Measurements from ENCODE around the gene IL4. TPM values are rescaled to one million over a fixed set of nuclear protein-coding genes. Genes with fewer than 3 reads are reported as not detected.

IL4 gene
- polyA plus RNA-seq, 6 donors from 2014 or later: not detected

DNA sequence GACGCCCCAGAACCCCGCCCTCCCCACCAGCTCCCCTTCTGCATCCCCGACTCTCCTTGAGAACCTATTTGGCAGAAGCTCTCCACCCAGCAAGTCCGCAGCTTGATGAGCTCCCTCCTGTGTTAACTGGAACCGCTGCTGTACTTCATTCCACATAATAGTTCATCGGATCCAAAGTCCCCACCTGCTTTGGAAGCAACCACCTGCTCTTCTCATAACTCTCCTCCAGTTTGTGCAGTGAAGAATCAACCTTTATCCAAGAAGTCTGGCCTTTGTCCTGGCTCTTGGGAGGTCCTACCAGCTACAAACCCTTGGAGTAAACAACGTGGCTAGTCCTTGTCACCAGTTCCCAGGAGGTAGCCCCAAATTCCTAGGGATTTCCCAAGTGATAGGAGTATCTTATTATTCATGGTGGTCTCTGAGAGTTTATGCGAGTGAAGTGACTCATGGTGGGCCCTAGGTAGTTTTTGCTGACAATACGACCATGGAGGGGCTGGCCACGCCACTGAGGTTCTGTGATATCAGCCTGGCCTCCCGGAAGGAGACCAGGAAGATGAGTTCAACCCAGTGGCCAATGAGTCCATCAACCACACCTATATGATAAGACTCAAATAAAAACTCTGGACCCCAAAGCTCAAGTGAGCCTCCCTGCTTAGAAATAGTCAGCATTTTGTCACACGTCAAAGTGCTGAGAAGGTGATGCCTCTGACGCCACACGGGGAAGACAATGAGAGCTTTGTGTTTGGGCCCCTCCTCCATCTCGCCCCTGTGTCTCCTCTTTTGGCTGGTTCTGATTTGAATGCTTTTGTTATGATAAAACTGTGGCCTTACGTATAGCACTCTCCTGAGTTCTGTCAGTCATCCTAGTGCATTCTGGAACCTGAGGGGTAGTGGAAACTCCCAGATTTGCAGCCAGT lies 3.6 kb upstream of the IL4 start:
- peak overlapping the region in 1 of 6 donors; percentile 85 for H3K27ac Mint-ChIP-seq
- H3K4me1 Mint-ChIP-seq: peaks cover 0 to 4% (median 4%) of the 10 kb centered on the region in 3 donors
- ATAC-seq (ENCODE audit: low read depth in 2 of 2) (no peak), DNase-seq (no peak)
- no peaks in the 10 kb centered on the region for H3K36me3 Mint-ChIP-seq
- H3K9me3 Mint-ChIP-seq: peaks cover 0 to 4% (median 0%) of the 10 kb centered on the region in 7 donors
- no peak overlapping the region for H3K4me3 Mint-ChIP-seq
- peaks cover 0 to 18% (median 17%) of the 10 kb centered on the region in 3 donors for H3K27me3 Mint-ChIP-seq

DNA sequence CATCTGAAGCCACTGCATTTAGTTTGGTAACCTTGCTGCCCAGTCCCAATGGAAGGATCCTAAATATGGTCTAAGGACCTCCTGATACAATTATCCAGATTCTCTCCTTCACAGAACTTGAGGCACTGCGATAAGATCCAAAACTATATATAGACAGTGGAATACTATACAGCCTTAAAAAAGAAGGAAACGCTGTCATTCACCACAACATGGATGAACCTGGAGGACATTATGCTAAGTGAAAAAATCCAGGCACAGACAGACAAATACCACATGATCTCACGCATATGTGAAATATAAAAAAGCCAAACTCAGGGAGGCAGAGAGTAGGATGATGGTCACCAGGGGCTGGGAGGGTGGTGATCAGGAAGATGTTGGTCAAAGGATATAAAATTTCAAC lies 2.8 kb upstream of the IL4 start:
- Mint-ChIP-seq H3K9me3 (peaks cover 0 to 4% (median 0%) of the 10 kb centered on the region in 7 donors), H3K27ac (peak overlapping the region in 1 of 6 donors; percentile 64), H3K4me1 (peaks cover 0 to 8% (median 5%) of the 10 kb centered on the region in 3 donors), H3K27me3 (peaks cover 0 to 18% (median 17%) of the 10 kb centered on the region in 3 donors), H3K36me3 (no peaks in the 10 kb centered on the region), H3K4me3 (no peak overlapping the region)
- ATAC-seq (ENCODE audit: low read depth in 2 of 2): no peak
- no peak for DNase-seq

DNA sequence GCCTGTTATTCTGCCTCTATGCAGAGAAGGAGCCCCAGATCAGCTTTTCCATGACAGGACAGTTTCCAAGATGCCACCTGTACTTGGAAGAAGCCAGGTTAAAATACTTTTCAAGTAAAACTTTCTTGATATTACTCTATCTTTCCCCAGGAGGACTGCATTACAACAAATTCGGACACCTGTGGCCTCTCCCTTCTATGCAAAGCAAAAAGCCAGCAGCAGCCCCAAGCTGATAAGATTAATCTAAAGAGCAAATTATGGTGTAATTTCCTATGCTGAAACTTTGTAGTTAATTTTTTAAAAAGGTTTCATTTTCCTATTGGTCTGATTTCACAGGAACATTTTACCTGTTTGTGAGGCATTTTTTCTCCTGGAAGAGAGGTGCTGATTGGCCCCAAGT lies 301 bp upstream of the IL4 start:
- Mint-ChIP-seq H3K27ac (peak overlapping the region in 1 of 6 donors; percentile 43), H3K4me3 (no peak overlapping the region), H3K4me1 (peaks cover 0 to 8% (median 5%) of the 10 kb centered on the region in 3 donors), H3K36me3 (no peaks in the 10 kb centered on the region), H3K9me3 (peaks cover 0 to 4% (median 0%) of the 10 kb centered on the region in 7 donors), H3K27me3 (peaks cover 0 to 18% (median 9%) of the 10 kb centered on the region in 3 donors)
- no peak for ATAC-seq (ENCODE audit: low read depth in 2 of 2)
- no peak for DNase-seq

DNA sequence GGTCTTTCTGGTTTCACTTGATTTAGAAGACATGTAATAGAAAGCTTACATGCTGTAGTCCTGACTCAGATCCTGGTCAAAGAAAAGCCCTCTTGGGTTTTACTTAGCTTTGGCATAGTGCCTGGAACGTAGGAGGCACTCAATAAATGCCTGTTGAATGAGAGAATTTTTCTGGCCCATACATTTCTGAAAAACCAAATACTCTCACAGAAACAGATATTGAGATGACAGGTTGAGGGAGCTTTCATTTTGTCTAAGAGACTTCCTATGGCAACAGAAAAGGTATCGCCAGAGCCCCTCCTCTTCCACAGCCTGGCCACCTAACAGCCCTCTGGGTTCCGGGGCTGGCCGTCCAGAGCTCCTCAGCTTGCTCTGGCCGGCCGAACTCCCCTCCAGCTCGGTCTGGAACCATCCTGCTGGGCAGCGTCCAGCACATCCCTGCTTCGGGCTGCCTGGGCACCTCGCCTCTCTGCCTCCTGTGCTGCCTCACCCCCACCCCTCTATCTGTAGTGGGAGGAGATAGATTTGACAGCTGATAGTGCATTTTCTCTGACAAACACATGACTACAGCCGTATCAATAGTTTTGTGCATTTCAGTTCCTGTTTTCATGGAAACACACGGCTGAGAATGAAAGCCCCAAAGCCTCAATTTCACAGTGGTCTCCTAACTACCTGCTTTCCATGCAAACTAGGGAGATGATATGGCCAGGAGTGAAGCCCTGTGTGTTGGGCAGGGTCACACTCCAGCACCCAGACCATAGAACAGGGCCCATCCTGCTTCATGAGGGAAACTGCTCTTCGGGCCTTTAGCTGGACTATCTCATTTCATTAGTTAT lies 1.1 kb downstream of the IL4 start:
- no peak for DNase-seq
- Mint-ChIP-seq H3K36me3 (no peaks in the 10 kb centered on the region), H3K27ac (peak overlapping the region in 1 of 6 donors; percentile 58), H3K9me3 (peaks cover 0 to 4% (median 0%) of the 10 kb centered on the region in 7 donors), H3K4me3 (no peak overlapping the region), H3K27me3 (peaks cover 0 to 15% (median 5%) of the 10 kb centered on the region in 3 donors), H3K4me1 (peaks cover 0 to 8% (median 7%) of the 10 kb centered on the region in 3 donors)
- ATAC-seq (ENCODE audit: low read depth in 2 of 2): peak in 1 of 2 donors; percentile 18

DNA sequence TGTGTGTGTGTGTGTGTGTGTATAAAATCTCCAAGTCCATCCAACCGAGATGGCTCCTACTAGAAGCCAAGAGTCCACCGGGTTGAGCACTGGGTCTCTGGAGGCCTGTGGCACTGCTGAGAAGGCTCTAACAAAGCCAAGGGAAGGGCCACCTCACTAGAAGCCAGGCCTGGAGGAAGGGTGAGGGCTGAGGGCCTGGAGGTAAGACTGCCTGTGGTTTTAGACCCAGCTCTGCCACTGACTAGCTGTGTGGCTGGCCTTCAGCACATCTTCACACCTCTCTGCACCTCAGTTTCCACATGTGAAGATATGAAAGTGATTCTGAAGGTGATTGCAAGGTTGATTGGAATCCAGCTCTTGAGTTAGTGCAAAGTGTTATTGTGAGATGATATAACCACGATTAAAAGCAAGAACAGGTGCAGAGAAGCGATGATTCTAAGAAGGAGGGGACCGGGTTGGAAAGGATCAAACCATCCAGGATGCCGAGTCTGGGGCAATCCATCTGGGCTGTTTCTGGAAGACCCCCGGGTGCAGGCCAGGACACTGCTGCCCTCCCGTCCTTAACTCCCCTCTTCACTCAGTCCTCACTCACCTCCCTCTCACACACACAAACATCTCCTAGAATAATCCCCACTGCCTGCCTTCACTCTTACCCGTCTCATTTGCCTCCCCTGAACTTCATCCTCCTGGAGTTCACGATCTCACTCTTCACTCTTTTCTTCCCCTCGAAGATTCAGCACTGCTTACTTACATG lies 2.3 kb downstream of the IL4 start:
- Mint-ChIP-seq H3K4me3 (no peak overlapping the region), H3K27ac (peak overlapping the region in 1 of 6 donors; percentile 67), H3K9me3 (peaks cover 0 to 4% (median 0%) of the 10 kb centered on the region in 7 donors), H3K27me3 (peaks cover 0 to 5% (median 0%) of the 10 kb centered on the region in 3 donors), H3K36me3 (no peaks in the 10 kb centered on the region), H3K4me1 (peaks cover 12 to 19% (median 18%) of the 10 kb centered on the region in 3 donors)
- DNase-seq (no peak), ATAC-seq (ENCODE audit: low read depth in 2 of 2) (no peak)

DNA sequence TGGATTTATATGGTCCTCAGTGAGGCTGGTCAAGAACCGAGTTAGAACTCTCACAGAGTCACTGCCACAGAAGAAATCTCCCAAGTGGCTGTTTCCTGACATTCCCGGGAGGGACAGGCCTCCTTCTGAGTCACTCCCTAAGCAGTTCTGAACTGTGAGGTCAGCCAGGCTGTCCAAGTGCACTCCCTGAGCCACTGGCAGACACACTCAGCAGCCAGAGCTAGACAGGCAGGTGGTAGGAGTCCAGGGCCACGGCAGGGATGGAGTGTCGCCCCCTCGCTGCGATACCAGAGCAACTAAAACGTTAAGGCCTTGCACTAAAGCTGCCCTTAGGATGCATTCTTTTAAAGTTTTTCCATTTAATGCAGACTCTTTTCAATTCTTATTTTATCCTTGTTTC lies 3.4 kb downstream of the IL4 start:
- no peak for DNase-seq
- Mint-ChIP-seq H3K27me3 (peaks cover 0 to 5% (median 0%) of the 10 kb centered on the region in 3 donors), H3K36me3 (no peaks in the 10 kb centered on the region), H3K9me3 (peaks cover 0 to 4% (median 0%) of the 10 kb centered on the region in 7 donors), H3K4me1 (peaks cover 22 to 30% (median 29%) of the 10 kb centered on the region in 3 donors), H3K4me3 (no peak overlapping the region), H3K27ac (no peak overlapping the region)
- ATAC-seq (ENCODE audit: low read depth in 2 of 2): no peak

DNA sequence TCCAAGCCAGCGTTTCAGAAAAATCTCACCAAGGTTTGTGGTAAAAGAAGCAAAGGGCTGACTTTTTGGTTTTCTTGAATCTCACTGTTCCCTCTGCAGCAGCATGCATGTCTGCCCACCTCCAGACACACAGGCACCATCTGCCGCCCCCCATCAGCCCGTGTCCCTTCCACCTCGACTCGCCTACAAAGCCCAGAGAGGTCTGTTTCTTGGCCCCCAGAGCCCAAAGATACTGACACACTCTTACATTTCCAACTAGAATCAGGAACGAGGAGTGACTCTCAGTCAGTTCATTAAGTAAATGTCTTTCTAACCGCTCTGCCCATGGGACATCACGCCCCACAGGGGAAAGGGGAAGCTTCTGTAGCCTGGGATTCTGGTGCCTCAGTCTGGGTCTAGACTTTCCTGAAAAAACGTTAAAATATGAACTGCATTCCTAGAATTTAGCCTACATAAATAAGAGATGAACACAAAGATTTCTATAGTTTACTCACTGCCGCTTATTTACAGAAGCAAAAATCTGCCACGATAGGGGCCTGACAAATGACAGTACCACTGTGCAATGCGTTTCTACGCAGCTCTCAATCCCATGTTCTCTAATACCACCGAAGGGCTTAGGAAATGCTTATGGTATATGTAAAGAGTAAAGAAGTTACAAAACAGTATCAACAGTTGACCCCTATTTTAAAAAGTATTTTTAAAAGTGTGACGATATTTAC lies 4.1 kb downstream of the IL4 start:
- Mint-ChIP-seq H3K9me3 (peaks cover 0 to 4% (median 0%) of the 10 kb centered on the region in 7 donors), H3K27ac (no peak overlapping the region), H3K4me1 (peaks cover 23 to 32% (median 29%) of the 10 kb centered on the region in 3 donors), H3K36me3 (no peaks in the 10 kb centered on the region), H3K4me3 (no peak overlapping the region), H3K27me3 (peaks cover 0 to 5% (median 0%) of the 10 kb centered on the region in 3 donors)
- ATAC-seq (ENCODE audit: low read depth in 2 of 2): no peak
- DNase-seq: no peak

DNA sequence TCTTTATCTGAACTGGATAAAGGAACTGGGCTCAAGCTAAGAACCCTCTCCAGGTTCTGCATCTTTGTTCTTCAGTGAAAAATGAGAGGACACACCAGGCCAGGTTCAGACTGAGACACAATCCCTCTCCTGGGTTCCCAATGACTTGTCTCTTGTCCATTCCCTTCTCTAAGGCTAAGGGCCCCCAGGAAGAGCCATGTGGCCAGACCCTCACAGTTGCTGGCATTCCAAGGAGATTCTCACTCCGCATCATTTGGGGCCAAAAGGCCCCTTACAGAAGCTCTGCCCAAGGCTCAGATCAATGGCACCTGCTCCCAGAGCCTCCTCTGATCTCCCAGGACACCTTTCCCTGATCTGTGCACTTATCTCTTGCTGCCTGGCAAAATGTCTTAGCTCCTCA lies 4.9 kb downstream of the IL4 start:
- Mint-ChIP-seq H3K27ac (peak overlapping the region in 1 of 6 donors; percentile 30), H3K27me3 (peaks cover 0 to 5% (median 0%) of the 10 kb centered on the region in 3 donors), H3K9me3 (peaks cover 0 to 4% (median 0%) of the 10 kb centered on the region in 7 donors), H3K36me3 (no peaks in the 10 kb centered on the region), H3K4me1 (peaks cover 27 to 32% (median 29%) of the 10 kb centered on the region in 3 donors), H3K4me3 (peak overlapping the region in 1 of 8 donors; percentile 66)
- DNase-seq (no peak), ATAC-seq (ENCODE audit: low read depth in 2 of 2) (no peak)

DNA sequence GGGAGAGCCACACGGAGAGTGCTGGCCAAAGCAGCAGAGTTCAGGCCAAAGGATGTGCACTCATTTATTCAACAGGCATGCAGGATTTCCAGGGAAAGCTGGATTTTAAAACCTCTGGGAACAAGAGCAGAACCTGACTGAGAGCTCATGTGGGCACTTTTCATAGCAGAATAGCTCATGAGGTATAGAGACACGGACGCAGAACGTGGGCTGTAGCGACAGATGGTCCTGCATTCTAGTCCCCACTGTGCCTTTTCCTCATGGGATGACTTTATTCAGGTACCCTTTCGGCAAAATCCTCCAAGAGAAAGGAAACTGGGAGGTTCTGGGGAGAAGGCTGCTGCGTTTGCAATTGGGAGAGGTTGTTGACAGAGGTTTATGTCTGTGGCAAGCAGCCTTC lies 5.4 kb downstream of the IL4 start:
- Mint-ChIP-seq H3K36me3 (no peaks in the 10 kb centered on the region), H3K4me3 (peak overlapping the region in 1 of 8 donors; percentile 66), H3K4me1 (peaks cover 27 to 32% (median 29%) of the 10 kb centered on the region in 3 donors), H3K27ac (peak overlapping the region in 1 of 6 donors; percentile 30), H3K9me3 (peaks cover 0 to 4% (median 0%) of the 10 kb centered on the region in 7 donors), H3K27me3 (peaks cover 0 to 5% (median 0%) of the 10 kb centered on the region in 3 donors)
- DNase-seq (no peak), ATAC-seq (ENCODE audit: low read depth in 2 of 2) (no peak)

DNA sequence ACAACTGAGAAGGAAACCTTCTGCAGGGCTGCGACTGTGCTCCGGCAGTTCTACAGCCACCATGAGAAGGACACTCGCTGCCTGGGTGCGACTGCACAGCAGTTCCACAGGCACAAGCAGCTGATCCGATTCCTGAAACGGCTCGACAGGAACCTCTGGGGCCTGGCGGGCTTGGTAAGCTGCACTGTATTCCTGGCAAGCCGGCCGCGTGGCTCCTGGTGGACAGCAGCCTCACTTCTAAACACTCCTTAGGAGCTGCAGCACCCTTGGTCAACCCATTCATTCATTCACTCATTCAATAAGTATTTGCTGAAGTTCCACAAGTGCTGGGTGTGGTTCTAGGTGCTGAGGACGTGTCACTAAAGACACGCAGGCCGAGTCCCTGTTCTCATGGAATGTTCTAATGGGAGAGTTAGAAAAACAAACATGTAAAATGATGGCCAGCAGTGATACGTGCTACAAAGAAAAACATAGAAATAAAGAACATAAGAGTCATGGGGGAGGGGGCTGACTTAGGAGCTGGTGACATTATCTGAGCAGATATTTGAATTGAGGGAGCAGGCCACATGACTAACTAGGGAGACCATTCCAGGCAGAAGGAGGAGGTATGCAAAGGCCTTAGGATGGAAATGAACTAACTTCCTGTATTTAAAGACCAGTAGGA lies 6.1 kb downstream of the IL4 start:
- no peak for ATAC-seq (ENCODE audit: low read depth in 2 of 2)
- Mint-ChIP-seq H3K27me3 (peaks cover 0 to 5% (median 0%) of the 10 kb centered on the region in 3 donors), H3K36me3 (no peaks in the 10 kb centered on the region), H3K4me3 (no peak overlapping the region), H3K27ac (peak overlapping the region in 2 of 6 donors; percentile 44 to 69), H3K4me1 (peaks cover 27 to 32% (median 28%) of the 10 kb centered on the region in 3 donors), H3K9me3 (peaks cover 0 to 4% (median 0%) of the 10 kb centered on the region in 7 donors)
- DNase-seq: no peak

DNA sequence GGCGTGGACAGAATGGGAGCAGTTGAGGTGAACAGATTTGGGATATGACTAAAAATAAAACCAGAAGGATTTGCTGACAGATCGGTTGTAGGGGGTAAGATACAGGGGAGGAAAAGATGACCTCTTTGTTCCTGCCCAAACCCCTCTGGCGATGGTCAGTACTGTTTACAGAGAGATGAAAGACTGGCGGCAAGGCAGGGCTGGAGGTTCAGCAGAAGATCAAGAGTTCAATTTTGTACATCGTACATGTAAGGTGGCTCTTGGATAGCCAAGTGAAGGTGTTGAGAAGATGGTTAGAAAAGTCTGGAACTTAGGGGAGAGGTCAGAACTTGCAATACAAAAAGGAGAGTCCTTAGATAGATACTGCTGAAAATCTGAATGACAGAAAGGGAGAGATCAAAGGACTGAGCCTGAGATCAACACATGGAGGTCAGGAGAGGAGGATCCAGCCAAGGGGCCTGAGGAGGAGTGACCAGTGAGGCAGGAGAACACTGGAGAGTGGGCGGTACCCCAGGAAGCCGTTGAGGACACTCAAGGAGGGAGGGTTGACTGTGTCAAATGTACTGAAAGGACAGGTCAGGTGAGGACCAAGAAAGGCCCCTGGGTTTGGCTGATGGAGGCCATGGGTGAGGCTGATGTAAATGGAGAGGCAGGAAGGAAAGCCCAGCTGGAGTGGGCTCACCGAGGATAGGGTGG lies 7.1 kb downstream of the IL4 start:
- Mint-ChIP-seq H3K4me3 (peak overlapping the region in 3 of 8 donors; percentile 9 to 72 (median 72)), H3K9me3 (peaks cover 0 to 4% (median 0%) of the 10 kb centered on the region in 7 donors), H3K4me1 (peaks cover 23 to 31% (median 24%) of the 10 kb centered on the region in 3 donors), H3K36me3 (no peaks in the 10 kb centered on the region), H3K27ac (peak overlapping the region in 4 of 6 donors; percentile 18 to 73 (median 52)), H3K27me3 (peaks cover 0 to 5% (median 0%) of the 10 kb centered on the region in 3 donors)
- DNase-seq (no peak), ATAC-seq (ENCODE audit: low read depth in 2 of 2) (no peak)

All from naive B cell (primary cell).